Mammary epithelial cell (primary cell): Measurements from ENCODE around the gene KCNIP1.

ENCODE experiments used
- EZH2 ChIP-seq: IDR thresholded peaks from 2 replicates; pipeline ENCODE4 v1.6.1; 2012; ENCODE audit warnings: low read length, inconsistent platforms, borderline replicate concordance
- TF ChIP-seq, protein P1 (sequence below), 2 donors: IDR thresholded peaks in 1 of 2; conservative IDR thresholded peaks in 1 of 2; 2 replicates each; pipeline ENCODE4 v1.5.1; 2011 to 2012; ENCODE audit warnings: inconsistent platforms in 2 of 2, low read length in 2 of 2, mild to moderate bottlenecking in 2 of 2, control low read depth in 1 of 2, low read depth in 1 of 2; ENCODE audit not compliant: insufficient read depth in 1 of 2; ENCODE audit errors: extremely low read depth in 1 of 2

DNA sequence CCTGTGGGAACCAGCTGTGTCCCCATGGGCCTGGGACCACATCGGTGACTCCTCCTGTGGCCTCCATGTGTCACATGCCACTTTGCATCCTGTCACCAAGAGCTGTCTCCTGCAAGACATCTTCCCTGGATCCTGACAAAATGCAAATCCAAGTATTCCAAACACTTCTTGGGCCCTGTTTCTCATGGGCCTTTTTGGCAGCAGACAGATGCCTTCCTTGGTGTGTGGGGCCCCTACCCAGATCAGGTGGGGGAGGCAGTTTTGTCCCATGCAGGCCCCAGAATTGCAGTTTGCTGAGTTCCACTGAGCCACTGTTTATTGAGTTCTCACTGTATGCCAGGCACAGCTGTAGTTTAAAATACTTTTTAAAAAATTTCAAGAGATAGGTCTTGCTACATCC lies 217.2 kb downstream of the KCNIP1 start:
- TF ChIP-seq, protein P1, sequence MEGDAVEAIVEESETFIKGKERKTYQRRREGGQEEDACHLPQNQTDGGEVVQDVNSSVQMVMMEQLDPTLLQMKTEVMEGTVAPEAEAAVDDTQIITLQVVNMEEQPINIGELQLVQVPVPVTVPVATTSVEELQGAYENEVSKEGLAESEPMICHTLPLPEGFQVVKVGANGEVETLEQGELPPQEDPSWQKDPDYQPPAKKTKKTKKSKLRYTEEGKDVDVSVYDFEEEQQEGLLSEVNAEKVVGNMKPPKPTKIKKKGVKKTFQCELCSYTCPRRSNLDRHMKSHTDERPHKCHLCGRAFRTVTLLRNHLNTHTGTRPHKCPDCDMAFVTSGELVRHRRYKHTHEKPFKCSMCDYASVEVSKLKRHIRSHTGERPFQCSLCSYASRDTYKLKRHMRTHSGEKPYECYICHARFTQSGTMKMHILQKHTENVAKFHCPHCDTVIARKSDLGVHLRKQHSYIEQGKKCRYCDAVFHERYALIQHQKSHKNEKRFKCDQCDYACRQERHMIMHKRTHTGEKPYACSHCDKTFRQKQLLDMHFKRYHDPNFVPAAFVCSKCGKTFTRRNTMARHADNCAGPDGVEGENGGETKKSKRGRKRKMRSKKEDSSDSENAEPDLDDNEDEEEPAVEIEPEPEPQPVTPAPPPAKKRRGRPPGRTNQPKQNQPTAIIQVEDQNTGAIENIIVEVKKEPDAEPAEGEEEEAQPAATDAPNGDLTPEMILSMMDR (conservative IDR thresholded peaks at IDR 0.05 in 1 of 2, IDR thresholded peaks at IDR 0.05 in 1 of 2; ENCODE audit: extremely low read depth in 1 of 2, insufficient read depth in 1 of 2, low read depth in 1 of 2, low read length in 2 of 2), result no peak
- no peak for TF ChIP-seq EZH2
